A673 (cell line): Measurements from ENCODE around the gene MOV10. TPM values are rescaled to one million over a fixed set of nuclear protein-coding genes. Genes with fewer than 3 reads are reported as not detected.

Experiments
- BruUV-seq: library from RNA; stranded (reverse); fragments of 400-500 nt; replicated peaks from 2 replicates; lab custom pipeline; 2021; lab: Mats Ljungman, UMichigan
- CTCF ChIA-PET: fragments of 300-600 bp; sonication (Branson Sonifier 250); formaldehyde crosslinking; loops from one replicate; lab custom pipeline; 2022; ENCODE audit warnings: antibody characterized with exemption; lab: Charles Lee
- POLR2A ChIA-PET: fragments of 300-600 bp; sonication (Branson Sonifier 250); formaldehyde crosslinking; loops from one replicate; lab custom pipeline; 2022; ENCODE audit warnings: antibody characterized with exemption; ENCODE audit not compliant: low non-redundant PET; lab: Charles Lee
- DNase-seq: peaks from one replicate; pipeline ENCODE4 v3.0.0-alpha.2; 2015; ENCODE audit warnings: low spot score
- H3K27ac ChIP-seq: fragments of 200-600 bp; sonication (generic); 2 replicates; pipeline ENCODE4 v1.5.1; 2016; ENCODE audit warnings: mixed run types, low read depth, mild to moderate bottlenecking, mixed read lengths, antibody characterized with exemption, low read length; ENCODE audit not compliant: poor library complexity, severe bottlenecking
- H3K27me3 ChIP-seq: fragments of 200-600 bp; sonication (generic); replicated peaks from 2 replicates; pipeline ENCODE4 v1.6.1; 2017; ENCODE audit warnings: mixed run types, low read depth, mild to moderate bottlenecking, mixed read lengths, antibody characterized with exemption, low read length; ENCODE audit not compliant: insufficient read depth, poor library complexity
- H3K36me3 ChIP-seq: fragments of 200-600 bp; sonication (generic); 2 replicates; pipeline ENCODE4 v1.6.1; 2016; ENCODE audit warnings: mixed run types, mild to moderate bottlenecking, mixed read lengths, antibody characterized with exemption, low read length; ENCODE audit not compliant: insufficient read depth, poor library complexity, severe bottlenecking
- H3K4me1 ChIP-seq: fragments of 200-600 bp; sonication (generic); 2 replicates; pipeline ENCODE4 v1.6.1; 2017; ENCODE audit warnings: mixed run types, mild to moderate bottlenecking, mixed read lengths, antibody characterized with exemption, low read length; ENCODE audit not compliant: insufficient read depth, poor library complexity, severe bottlenecking
- H3K4me3 ChIP-seq: fragments of 200-600 bp; sonication (generic); 2 replicates; pipeline ENCODE4 v1.5.1; 2016; ENCODE audit warnings: low read depth, mixed run types, mild to moderate bottlenecking, mixed read lengths, low read length; ENCODE audit not compliant: poor library complexity, severe bottlenecking
- H3K9me3 ChIP-seq: fragments of 200-600 bp; sonication (generic); 2 replicates; pipeline ENCODE4 v1.6.1; 2016; ENCODE audit warnings: mixed run types, low read depth, mild to moderate bottlenecking, mixed read lengths, antibody characterized with exemption, low read length; ENCODE audit not compliant: poor library complexity, severe bottlenecking
- CTCF ChIP-seq: fragments of 300-800, 200-600 bp; sonication (generic); conservative IDR thresholded peaks from 2 replicates; pipeline ENCODE4 v1.5.1; 2017; ENCODE audit warnings: low read depth, mild to moderate bottlenecking, antibody characterized with exemption, low read length, moderate library complexity, mixed read lengths
- EZH2 ChIP-seq: fragments of 200-600 bp; sonication (generic); IDR thresholded peaks from 2 replicates; pipeline ENCODE4 v1.6.1; 2017; ENCODE audit warnings: borderline replicate concordance, low read depth, mild to moderate bottlenecking, mixed read lengths, antibody characterized with exemption, low read length; ENCODE audit not compliant: poor library complexity, severe bottlenecking
- intact Hi-C: fragments of 100-400 bp; cut with micrococcal nuclease; formaldehyde crosslinking; loops from one replicate; pipeline ENCODE4 v1.10.0; 2022; ENCODE audit not compliant: unreplicated experiment
- total RNA-seq: library from RNA; stranded (reverse); gene quantifications from 2 replicates; pipeline ENCODE4 v1.2.3, GENCODE V29; 2021

The MOV10 gene
- total RNA-seq, 1 experiment from 2014 or later = 87.1 TPM

- H3K36me3 ChIP-seq = peaks cover 69% of the 10 kb centered on the region
- CTCF ChIA-PET = no interaction called here
- TF ChIP-seq CTCF (no peak), EZH2 (no peak)
These were observed 8.6 kb upstream of the MOV10 start for GRCh38 chr1:112665857-112666256.

GRCh38 chr1:112666946-112667345 is 7.5 kb upstream of the MOV10 start:
- no peak for TF ChIP-seq EZH2
- TF ChIP-seq CTCF = no peak
- DNase-seq = no peak
- Histone ChIP-seq H3K4me3 (no peak overlapping the region), H3K4me1 (no peaks in the 10 kb centered on the region), H3K36me3 (peaks cover 59% of the 10 kb centered on the region), H3K27ac (no peak overlapping the region), H3K27me3 (no peaks in the 10 kb centered on the region), H3K9me3 (no peaks in the 10 kb centered on the region)
- intact Hi-C loops = no loop called here
- ChIA-PET CTCF (no interaction called here), POLR2A (no interaction called here)
- no TSS peak for BruUV-seq

More at GRCh38 chr1:112665857-112666256, 8.6 kb upstream of the MOV10 start:
- H3K27ac ChIP-seq = no peak overlapping the region
- POLR2A ChIA-PET = no interaction called here
- DNase-seq = no peak
- no peaks in the 10 kb centered on the region for H3K27me3 ChIP-seq
- no peaks in the 10 kb centered on the region for H3K4me1 ChIP-seq
- H3K4me3 ChIP-seq = no peak overlapping the region
- H3K9me3 ChIP-seq = no peaks in the 10 kb centered on the region
- BruUV-seq = no TSS peak
- intact Hi-C loops = no loop called here

GRCh38 chr1:112672009-112672408 is 2.5 kb upstream of the MOV10 start:
- H3K4me1 ChIP-seq = peaks cover 16% of the 10 kb centered on the region
- no peak for TF ChIP-seq EZH2
- no peak for TF ChIP-seq CTCF

More at GRCh38 chr1:112672009-112672408, 2.5 kb upstream of the MOV10 start:
- CTCF ChIA-PET = no interaction called here
- BruUV-seq = no TSS peak
- POLR2A ChIA-PET = interaction anchor here (0.6 kb wide), 1 partner anchor 33 kb away, joined by 4 read pairs; no protein-coding TSS in a partner anchor
- Histone ChIP-seq H3K4me3 (no peak overlapping the region), H3K36me3 (peaks cover 40% of the 10 kb centered on the region), H3K27me3 (no peaks in the 10 kb centered on the region), H3K9me3 (no peaks in the 10 kb centered on the region), H3K27ac (no peak overlapping the region)
- intact Hi-C loops = loop anchor here (10.0 kb wide), 1 partner anchor 47 kb away; no protein-coding TSS in a partner anchor
- DNase-seq = no peak
